ENCODE measurements around the gene VGLL4.
A peak's percentile ranks its signal among the peaks of the same experiment; 100 is the strongest.

Gene VGLL4

GRCh38 chr3:11653298-11654055, 9.8 kb upstream of the VGLL4 start:
- no peak for DNase-seq (ENCODE audit: low read depth in 2 of 2)

GRCh38 chr3:11651900-11652299, 8.2 kb upstream of the VGLL4 start:
- DNase-seq (ENCODE audit: low read depth in 2 of 2): no peak

- DNase-seq (ENCODE audit: low read depth in 2 of 2): no peak
Observed at GRCh38 chr3:11651477-11651876, 7.8 kb upstream of the VGLL4 start.

GRCh38 chr3:11650391-11650790, 6.7 kb upstream of the VGLL4 start:
- no peak for DNase-seq (ENCODE audit: low read depth in 2 of 2)

- DNase-seq (ENCODE audit: low read depth in 2 of 2): no peak
Observed at GRCh38 chr3:11648735-11649134, 5.0 kb upstream of the VGLL4 start.

GRCh38 chr3:11643201-11643603, 513 bp downstream of the VGLL4 start:
- no peak for DNase-seq (ENCODE audit: low read depth in 2 of 2)

GRCh38 chr3:11642431-11643191, 1.1 kb downstream of the VGLL4 start:
- peak; percentile 83 to 84 for DNase-seq (ENCODE audit: low read depth in 2 of 2)

GRCh38 chr3:11641683-11642430, 1.9 kb downstream of the VGLL4 start:
- DNase-seq (ENCODE audit: low read depth in 2 of 2): peak in 1 of 2 experiments; percentile 33

GRCh38 chr3:11641316-11641682, 2.4 kb downstream of the VGLL4 start:
- DNase-seq (ENCODE audit: low read depth in 2 of 2): peak; percentile 39 to 40

- DNase-seq (ENCODE audit: low read depth in 2 of 2): no peak
Observed at GRCh38 chr3:11640009-11640673, 3.6 kb downstream of the VGLL4 start.

- no peak for DNase-seq (ENCODE audit: low read depth in 2 of 2)
Observed at GRCh38 chr3:11638495-11639358, 5.0 kb downstream of the VGLL4 start.

GRCh38 chr3:11637901-11638458, 5.7 kb downstream of the VGLL4 start:
- peak; percentile 90 to 91 for DNase-seq (ENCODE audit: low read depth in 2 of 2)

GRCh38 chr3:11636394-11636770, 7.3 kb downstream of the VGLL4 start:
- no peak for DNase-seq (ENCODE audit: low read depth in 2 of 2)

GRCh38 chr3:11635680-11636393, 7.9 kb downstream of the VGLL4 start:
- DNase-seq (ENCODE audit: low read depth in 2 of 2): no peak

GRCh38 chr3:11634974-11635612, 8.6 kb downstream of the VGLL4 start:
- no peak for DNase-seq (ENCODE audit: low read depth in 2 of 2)

- no peak for DNase-seq (ENCODE audit: low read depth in 2 of 2)
Observed at GRCh38 chr3:11634081-11634635, 9.6 kb downstream of the VGLL4 start.

GRCh38 chr3:11632966-11633365, 10.7 kb downstream of the VGLL4 start:
- DNase-seq (ENCODE audit: low read depth in 2 of 2): no peak

GRCh38 chr3:11632564-11632963, 11.2 kb downstream of the VGLL4 start:
- no peak for DNase-seq (ENCODE audit: low read depth in 2 of 2)

- no peak for DNase-seq (ENCODE audit: low read depth in 2 of 2)
Observed at GRCh38 chr3:11631820-11632219, 11.9 kb downstream of the VGLL4 start.

All from fibroblast of skin of left quadriceps (primary cell).